Colonic mucosa (tissue), 4 donors: ENCODE results near the gene RBFOX2. TPM values are rescaled to one million over a fixed set of nuclear protein-coding genes. Genes with fewer than 3 reads are reported as not detected.

Experiments
- DNase-seq: peaks from one replicate; pipeline ENCODE4 v3.0.0-alpha.2; 2020
- H3K27ac ChIP-seq: fragments of 200-600 bp; one replicate; pipeline ENCODE4 v1.8.0; 2021
- H3K27me3 ChIP-seq: fragments of 200-600 bp; one replicate; pipeline ENCODE4 v1.8.0; 2021
- H3K36me3 ChIP-seq: fragments of 200-600 bp; one replicate; pipeline ENCODE4 v1.8.0; 2021
- H3K4me1 ChIP-seq: fragments of 200-600 bp; one replicate; pipeline ENCODE4 v1.8.0; 2021; ENCODE audit warnings: mild to moderate bottlenecking
- H3K4me3 ChIP-seq: fragments of 200-600 bp; one replicate; pipeline ENCODE4 v1.8.0; 2021
- H3K9ac ChIP-seq, 2 donors: one replicate each; pipeline ENCODE4 v1.7.0; 2013; ENCODE audit warnings: control low read depth in 2 of 2, low read depth in 2 of 2, low read length in 2 of 2
- H3K9me3 ChIP-seq: fragments of 200-600 bp; one replicate; pipeline ENCODE4 v1.8.0; 2021
- CTCF ChIP-seq: fragments of 200-600 bp; IDR thresholded peaks from one replicate; pipeline ENCODE4 v1.8.0; 2022; ENCODE audit warnings: antibody characterized with exemption, mild to moderate bottlenecking
- intact Hi-C: fragments of 100-400 bp; cut with DNase I; formaldehyde crosslinking; loops from one replicate; pipeline ENCODE4 v1.14.1; 2022
- total RNA-seq, 2 donors: library from RNA; stranded (reverse); fragmentation: NEBNext Ultra II Directional in 1 of 2; extraction: Animal tissue kit (Norgen Biotek cat#: 25700) in 1 of 2; gene quantifications; one replicate each; pipeline ENCODE4 v1.2.1, GENCODE V29; 2021
- donor health status: healthy.
- donor health status: DM: no; HTN: no; CAD: no.
- donor health status: DM: no; HTN: no; CAD: no.

Gene RBFOX2
- total RNA-seq, 2 donors from 2014 or later, result 44.4 to 60.2 TPM

- no peaks in the 10 kb centered on the region for H3K27me3 ChIP-seq
- peak overlapping the region in 1 of 2 donors; percentile 10 for H3K9ac ChIP-seq
- intact Hi-C loops, result no loop called here
- H3K9me3 ChIP-seq, result no peaks in the 10 kb centered on the region
- no peaks in the 10 kb centered on the region for H3K36me3 ChIP-seq
- peaks cover 5% of the 10 kb centered on the region for H3K4me1 ChIP-seq
- TF ChIP-seq CTCF, result no peak
- DNase-seq, result peak; percentile 19
- H3K27ac ChIP-seq, result no peak overlapping the region
- no peak overlapping the region for H3K4me3 ChIP-seq
These were observed 133.5 kb downstream of the RBFOX2 start for GRCh38 chr22:35894937-35895708.

GRCh38 chr22:35894464-35894878, 134.2 kb downstream of the RBFOX2 start:
- intact Hi-C loops, result no loop called here

GRCh38 chr22:35893698-35894097, 134.9 kb downstream of the RBFOX2 start:
- TF ChIP-seq CTCF, result no peak
- intact Hi-C loops, result no loop called here
- Histone ChIP-seq H3K27ac (no peak overlapping the region), H3K4me1 (peaks cover 5% of the 10 kb centered on the region), H3K4me3 (no peak overlapping the region), H3K9ac (no peak overlapping the region), H3K9me3 (no peaks in the 10 kb centered on the region), H3K36me3 (no peaks in the 10 kb centered on the region), H3K27me3 (no peaks in the 10 kb centered on the region)
- no peak for DNase-seq

More at GRCh38 chr22:35894464-35894878, 134.2 kb downstream of the RBFOX2 start:
- Histone ChIP-seq H3K27me3 (no peaks in the 10 kb centered on the region), H3K4me1 (peaks cover 5% of the 10 kb centered on the region), H3K4me3 (no peak overlapping the region), H3K27ac (no peak overlapping the region), H3K36me3 (no peaks in the 10 kb centered on the region), H3K9me3 (no peaks in the 10 kb centered on the region), H3K9ac (no peak overlapping the region)
- no peak for DNase-seq
- TF ChIP-seq CTCF, result no peak

- H3K27ac ChIP-seq, result no peak overlapping the region
- intact Hi-C loops, result no loop called here
These were observed 136.4 kb downstream of the RBFOX2 start for GRCh38 chr22:35892192-35892591.

GRCh38 chr22:35891442-35891841, 137.2 kb downstream of the RBFOX2 start:
- Histone ChIP-seq H3K27ac (no peak overlapping the region), H3K4me1 (peaks cover 5% of the 10 kb centered on the region), H3K27me3 (no peaks in the 10 kb centered on the region), H3K9me3 (no peaks in the 10 kb centered on the region), H3K4me3 (no peak overlapping the region), H3K9ac (no peak overlapping the region), H3K36me3 (no peaks in the 10 kb centered on the region)
- intact Hi-C loops, result no loop called here
- no peak for TF ChIP-seq CTCF
- no peak for DNase-seq

More at GRCh38 chr22:35892192-35892591, 136.4 kb downstream of the RBFOX2 start:
- no peak for DNase-seq
- TF ChIP-seq CTCF, result no peak
- Histone ChIP-seq H3K4me1 (peaks cover 5% of the 10 kb centered on the region), H3K27me3 (no peaks in the 10 kb centered on the region), H3K9ac (no peak overlapping the region), H3K36me3 (no peaks in the 10 kb centered on the region), H3K9me3 (no peaks in the 10 kb centered on the region), H3K4me3 (no peak overlapping the region)
